ENCODE data around the gene MPRIP.

GRCh38 chr17:17216236-17216635, 174.0 kb downstream of the MPRIP start:
- TF ChIP-seq CTCF (IDR thresholded peaks at IDR 0.05): no peak
- TF ChIP-seq POLR2A (IDR thresholded peaks at IDR 0.05): no peak

All from esophagus squamous epithelium (tissue), 4 donors.